Endometrial microvascular endothelial cells (primary cell): ENCODE data around the gene TEKT4. TPM values are rescaled to one million over a fixed set of nuclear protein-coding genes. Genes with fewer than 3 reads are reported as not detected.
"Not testable (repeated sequence)": the region's sequence is repeated elsewhere in the genome, so short reads cannot be mapped to it uniquely, and the experiment has no call there.

Experiments used
- in situ Hi-C: cut with HindIII; loops from 2 replicates; pipeline ENCODE4 v1.10.0; 2017; ENCODE audit warnings: low sequenced_read_pairs, low pct_unique_long_range_greater_than_20kb; ENCODE audit errors: inconsistent ontology term
- total RNA-seq: library from RNA; depleted of rRNA; stranded (reverse); fragments of >200 nt; gene quantifications from one replicate; pipeline ENCODE4 v1.2.3, GENCODE V29; 2015; ENCODE audit errors: inconsistent ontology term

TEKT4 gene
- total RNA-seq, result not detected

GRCh38 chr2:94871226-94872087 lies at the start of gene TEKT4:
Gene TEKT4, plus strand, starts transcription at chr2:94871430. Its CDS starts 150 bp downstream, at chr2:94871580.
- in situ Hi-C loops, result no loop called here

GRCh38 chr2:94839224-94839623 lies 32.0 kb upstream of the TEKT4 start:
- in situ Hi-C loops, result not testable (repeated sequence)

GRCh38 chr2:94856856-94857255 lies 14.4 kb upstream of the TEKT4 start:
- in situ Hi-C loops, result not testable (repeated sequence)

GRCh38 chr2:94857367-94858162 lies 13.7 kb upstream of the TEKT4 start:
- in situ Hi-C loops, result not testable (repeated sequence)

- in situ Hi-C loops, result not testable (repeated sequence)
These were observed 12.9 kb upstream of the TEKT4 start for GRCh38 chr2:94858163-94858888.

GRCh38 chr2:94861308-94862152 lies 9.7 kb upstream of the TEKT4 start:
- in situ Hi-C loops, result no loop called here

- in situ Hi-C loops, result not testable (repeated sequence)
These were observed 8.3 kb upstream of the TEKT4 start for GRCh38 chr2:94862903-94863302.

- in situ Hi-C loops, result no loop called here
These were observed 2.1 kb upstream of the TEKT4 start for GRCh38 chr2:94869131-94869530.

GRCh38 chr2:94869552-94870439 lies 1.4 kb upstream of the TEKT4 start:
- in situ Hi-C loops, result no loop called here

- in situ Hi-C loops, result no loop called here
These were observed 597 bp upstream of the TEKT4 start for GRCh38 chr2:94870440-94871225.

GRCh38 chr2:94872088-94872618 lies 923 bp downstream of the TEKT4 start:
- in situ Hi-C loops, result no loop called here

GRCh38 chr2:94872676-94873361 lies 1.6 kb downstream of the TEKT4 start:
- in situ Hi-C loops, result no loop called here

- in situ Hi-C loops, result no loop called here
These were observed 2.4 kb downstream of the TEKT4 start for GRCh38 chr2:94873362-94874276.

- in situ Hi-C loops, result no loop called here
These were observed 3.2 kb downstream of the TEKT4 start for GRCh38 chr2:94874277-94874997.
